NCI-H748 treated with DMSO at 0.1 percent for 48 hours (cell line): ENCODE measurements around the gene HNRNPLL.
"Not testable (repeated sequence)": the region's sequence is repeated elsewhere in the genome, so short reads cannot be mapped to it uniquely, and the experiment has no call there.

Experiments
- DNase-seq: peaks from one replicate; lab custom pipeline; 2025; lab: John Stamatoyannopoulos, UW

The HNRNPLL gene

DNA sequence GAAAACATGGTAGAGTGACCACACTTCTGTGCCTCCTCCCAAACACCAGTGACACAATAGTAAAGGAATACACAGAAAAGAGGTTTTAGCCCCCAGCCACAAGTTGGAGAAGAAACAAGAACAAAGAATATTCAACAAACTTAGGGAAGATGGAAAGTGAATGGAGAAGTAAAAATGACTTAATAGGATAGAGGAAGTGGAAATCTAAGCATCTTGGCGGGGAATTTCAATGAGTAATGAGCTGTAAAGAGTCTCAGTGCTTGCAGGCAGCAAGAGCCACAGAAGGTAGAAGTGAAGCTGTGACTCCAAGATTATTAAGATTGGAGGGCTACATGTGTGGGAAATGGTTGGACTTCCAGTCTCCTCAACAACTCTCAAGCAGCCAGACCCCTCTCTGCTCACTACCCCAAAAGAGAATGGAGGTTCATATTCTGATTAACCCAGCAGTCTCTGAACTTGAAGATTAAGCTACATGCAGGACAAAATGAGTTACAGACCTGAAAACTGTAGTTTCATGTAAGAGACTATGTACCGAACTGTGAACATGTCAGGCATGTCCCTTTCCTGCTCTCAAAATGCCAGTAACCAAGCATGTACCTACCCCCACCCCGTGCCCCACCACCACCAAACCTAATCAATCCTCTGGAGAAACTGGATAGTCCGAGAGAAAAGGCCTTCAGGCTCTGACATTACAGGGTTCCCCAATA lies 16.9 kb upstream of the HNRNPLL start:
- no peak for DNase-seq

DNA sequence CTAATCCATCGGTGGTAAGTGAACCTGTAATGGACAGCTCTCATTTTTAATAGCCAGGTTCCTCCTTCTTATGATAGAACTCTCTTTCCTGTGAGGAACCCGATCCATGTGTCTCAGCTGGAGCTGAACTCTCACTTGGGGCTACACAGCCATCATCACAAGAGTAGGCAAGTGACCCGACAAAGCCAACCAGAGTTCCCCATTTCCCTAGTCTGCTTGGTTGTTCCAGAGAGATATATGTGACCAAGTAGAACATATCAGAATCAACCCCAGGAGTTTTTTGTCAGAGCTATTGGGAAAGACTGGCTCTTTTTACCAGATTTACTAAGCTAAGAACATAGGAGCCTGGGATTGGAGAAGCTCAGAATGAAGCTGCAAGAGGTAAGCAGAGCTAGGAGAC lies 14.6 kb upstream of the HNRNPLL start:
- no peak for DNase-seq

DNA sequence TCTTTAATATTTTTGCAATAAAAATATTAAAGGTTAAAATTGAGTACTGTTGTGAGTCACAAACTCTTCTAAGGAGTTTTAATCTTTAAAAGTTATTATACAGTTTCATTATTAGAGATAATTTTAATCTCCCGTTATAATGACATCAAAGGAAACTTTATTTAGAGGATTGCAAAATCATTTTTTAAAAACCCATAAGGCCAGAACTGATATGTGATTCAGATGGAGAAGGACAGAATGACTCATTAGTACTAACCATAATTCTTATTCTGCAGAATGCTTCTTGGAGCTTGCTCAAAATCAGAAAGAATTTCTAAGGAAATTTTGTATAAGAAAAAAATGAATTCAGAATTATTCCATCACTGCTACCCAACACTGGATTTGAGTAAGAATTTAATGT lies 12.5 kb upstream of the HNRNPLL start:
- no peak for DNase-seq

DNA sequence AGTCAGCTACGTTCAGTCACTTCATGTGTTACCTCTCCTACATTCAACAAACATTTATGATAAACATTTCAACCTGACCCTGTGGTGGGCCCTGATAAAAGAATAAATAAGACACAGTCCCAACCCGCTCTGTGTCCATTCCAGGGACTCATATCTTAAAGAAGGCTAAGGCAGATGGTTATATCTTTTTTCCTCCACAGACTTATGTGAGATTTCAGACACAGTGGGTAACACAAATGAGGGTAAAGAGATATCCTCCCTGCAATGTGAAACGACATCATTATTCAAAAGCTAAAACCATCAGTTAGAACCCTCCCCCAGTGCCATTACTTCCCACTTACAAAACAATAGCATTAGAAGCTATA lies 11.1 kb upstream of the HNRNPLL start:
- no peak for DNase-seq

DNA sequence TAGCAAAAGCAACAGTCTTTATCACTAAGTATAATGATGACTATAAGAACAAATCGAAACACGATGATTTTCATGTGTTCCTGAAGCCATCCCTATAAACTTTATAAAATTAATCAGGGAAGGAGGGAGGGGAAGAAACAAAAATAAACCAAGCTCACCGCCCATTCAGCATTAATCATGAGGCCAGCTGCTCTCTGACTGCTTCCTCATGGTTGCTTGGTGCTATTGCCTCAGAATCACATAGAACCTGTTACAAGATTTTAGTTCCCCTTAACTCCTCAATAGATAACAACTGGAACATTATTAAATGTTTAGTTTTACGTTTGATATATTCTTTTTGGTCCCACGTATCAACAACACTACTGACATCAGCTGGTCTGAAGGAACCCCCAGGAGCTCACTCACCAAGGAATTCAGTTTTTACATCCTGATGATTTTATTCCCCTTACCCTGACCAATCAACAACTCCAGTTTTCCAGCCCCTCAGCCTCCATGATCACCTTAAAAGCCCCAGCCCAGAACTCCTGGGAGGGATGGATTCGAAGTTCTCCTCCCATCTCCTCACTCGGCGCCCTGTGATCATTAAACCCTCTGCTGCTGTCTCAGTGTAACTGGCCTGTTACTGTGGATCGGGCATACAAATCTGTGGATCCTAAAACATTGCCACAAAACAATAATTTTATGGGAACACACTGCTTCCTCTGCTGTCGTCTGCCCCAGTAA lies 10.6 kb upstream of the HNRNPLL start:
- no peak for DNase-seq

DNA sequence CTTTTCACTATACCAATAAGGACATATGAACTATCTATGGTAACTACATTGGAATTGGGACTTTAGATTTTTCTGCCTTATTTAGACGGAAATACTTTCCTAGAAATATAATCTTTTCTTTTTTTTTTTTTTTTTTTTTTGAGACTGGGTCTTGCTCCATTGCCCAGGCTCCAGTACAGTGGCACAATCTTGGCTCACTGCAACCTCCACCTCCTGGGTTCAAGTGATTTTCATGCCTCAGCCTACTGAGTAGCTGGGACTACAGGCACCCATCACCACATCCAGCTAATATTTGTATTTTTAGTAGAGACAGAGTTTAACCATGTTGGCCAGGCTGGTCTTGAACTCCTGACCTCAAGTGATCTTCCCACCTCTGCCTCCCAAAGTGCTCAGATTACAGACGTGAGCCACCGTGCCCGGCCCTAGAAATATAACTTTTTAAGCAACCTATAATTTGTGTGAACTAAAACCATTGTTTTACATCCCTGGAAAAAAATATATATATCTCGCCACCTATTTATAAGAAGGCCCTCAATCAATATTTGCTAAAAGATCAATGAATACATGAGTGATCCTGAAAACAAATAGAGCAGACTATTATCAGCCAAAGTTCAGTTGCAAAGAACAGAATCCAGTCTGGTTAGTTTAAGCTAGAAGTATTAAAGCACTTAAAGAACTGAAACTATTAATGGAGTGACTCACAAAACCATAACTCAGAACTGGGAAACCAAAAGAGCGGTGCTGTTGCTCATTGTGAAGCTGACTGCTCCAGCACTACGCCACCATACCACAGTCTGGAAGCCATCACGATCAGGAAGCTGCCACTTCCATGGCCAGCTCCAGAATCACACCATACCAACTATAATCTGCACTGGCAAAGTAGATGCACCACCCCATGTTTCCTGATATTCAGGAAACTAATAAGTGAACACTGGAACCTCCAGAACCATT lies 8.4 kb upstream of the HNRNPLL start:
- DNase-seq, result no peak

DNA sequence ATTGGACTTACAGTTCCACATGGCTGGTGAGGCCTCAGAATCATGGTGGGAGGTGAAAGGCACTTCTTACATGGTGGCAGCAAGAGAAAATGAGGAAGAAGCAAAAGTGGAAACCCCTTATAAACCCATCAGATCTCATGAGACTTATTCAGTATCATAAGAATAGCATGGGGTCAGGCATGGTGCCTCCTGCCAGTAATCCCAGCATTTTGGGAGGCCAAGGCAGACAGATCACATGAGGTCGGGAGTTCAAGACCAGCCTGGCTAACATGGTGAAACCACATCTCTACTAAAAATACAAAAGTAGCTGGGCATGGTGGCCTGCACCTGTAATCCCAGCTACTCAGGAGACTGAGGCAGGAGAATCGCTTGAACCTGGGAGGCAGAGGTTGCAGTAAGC lies 6.5 kb upstream of the HNRNPLL start:
- DNase-seq, result not testable (repeated sequence)

DNA sequence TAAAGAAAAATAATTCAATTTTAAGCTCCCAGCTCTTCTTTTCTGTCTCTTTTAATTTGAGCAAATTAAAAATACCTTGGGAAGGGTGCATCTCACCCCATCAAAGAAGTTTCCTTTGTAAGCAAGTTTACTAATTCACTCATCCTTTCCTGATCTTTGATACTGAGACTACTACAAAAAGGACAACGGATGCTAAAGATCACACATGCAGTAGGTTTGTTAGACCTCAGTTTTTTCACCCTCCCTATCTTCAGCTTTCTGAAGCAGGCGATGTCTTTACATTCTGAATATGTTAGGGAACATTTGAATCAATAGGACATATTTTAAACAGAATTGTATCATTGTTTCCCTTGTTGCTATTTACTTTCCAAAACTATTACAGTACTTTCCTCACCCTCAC lies 6.0 kb upstream of the HNRNPLL start:
- no peak for DNase-seq

DNA sequence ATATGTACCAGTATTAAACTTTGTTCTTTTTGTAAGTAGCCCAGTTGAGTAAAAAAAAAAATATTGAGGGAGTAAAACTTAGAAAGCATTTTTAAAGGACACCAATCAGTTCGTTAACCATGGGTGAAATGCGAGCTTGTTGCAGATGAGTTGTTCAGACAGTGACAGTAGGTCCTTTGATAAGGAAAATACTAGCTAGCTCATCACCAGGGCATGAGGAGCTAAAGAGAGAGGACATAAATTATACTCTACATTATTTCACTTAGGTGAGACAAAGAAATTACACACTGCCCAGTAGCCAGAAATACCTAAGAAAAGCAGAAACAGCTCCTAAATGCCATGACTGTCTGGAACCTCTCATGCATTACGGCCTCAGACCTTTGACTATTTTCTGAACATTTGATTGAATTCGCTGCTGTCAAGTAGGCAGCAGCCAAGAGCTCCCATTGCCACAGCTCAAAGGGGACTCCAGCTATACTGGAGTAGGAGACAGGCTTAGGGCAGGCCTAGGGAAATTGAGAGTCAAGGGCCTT lies 2.6 kb upstream of the HNRNPLL start:
- no peak for DNase-seq

DNA sequence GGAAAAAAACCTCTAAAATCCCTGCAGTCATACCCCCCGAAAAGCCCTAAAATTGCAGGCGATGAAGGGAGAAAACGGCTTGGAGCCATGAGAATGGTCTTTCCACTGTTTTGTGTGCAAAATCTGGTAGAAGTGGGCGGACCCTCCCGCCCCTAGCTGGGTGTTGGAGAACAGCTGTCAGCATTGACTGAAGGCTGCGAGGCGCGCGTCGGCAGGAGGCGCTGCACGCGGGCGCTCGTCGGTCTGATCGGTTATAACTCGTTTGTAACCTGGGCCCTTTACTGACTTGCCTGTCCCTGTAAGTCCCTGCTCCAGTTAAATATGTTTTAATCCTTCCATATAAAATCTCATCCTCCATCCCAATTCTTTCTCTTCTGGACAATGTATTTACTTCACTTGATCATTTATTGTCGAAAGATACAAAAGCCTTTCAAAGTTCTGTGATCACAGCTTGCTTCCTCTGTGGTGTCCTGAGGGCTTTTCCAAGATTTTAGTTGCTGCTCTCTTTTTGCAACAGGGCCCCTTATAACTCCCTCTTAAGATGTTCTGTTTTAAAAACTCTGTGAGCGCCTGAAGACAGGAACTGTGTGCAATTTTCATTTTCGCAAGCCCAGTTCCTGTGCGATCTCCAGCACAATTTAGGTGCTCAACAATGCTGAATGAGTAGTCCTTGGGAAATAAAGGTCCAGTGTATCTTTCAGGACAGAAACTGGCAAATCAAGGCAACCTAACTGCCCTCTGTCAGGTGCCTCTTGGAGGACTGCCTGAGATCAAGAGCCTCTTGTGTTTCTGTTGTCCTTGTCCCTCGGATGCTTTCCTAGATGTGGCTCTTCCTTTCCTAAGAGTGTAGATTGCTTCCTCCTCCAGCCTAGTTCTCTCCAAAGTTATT lies 918 bp upstream of the HNRNPLL start:
- peak; percentile 16 for DNase-seq

DNA sequence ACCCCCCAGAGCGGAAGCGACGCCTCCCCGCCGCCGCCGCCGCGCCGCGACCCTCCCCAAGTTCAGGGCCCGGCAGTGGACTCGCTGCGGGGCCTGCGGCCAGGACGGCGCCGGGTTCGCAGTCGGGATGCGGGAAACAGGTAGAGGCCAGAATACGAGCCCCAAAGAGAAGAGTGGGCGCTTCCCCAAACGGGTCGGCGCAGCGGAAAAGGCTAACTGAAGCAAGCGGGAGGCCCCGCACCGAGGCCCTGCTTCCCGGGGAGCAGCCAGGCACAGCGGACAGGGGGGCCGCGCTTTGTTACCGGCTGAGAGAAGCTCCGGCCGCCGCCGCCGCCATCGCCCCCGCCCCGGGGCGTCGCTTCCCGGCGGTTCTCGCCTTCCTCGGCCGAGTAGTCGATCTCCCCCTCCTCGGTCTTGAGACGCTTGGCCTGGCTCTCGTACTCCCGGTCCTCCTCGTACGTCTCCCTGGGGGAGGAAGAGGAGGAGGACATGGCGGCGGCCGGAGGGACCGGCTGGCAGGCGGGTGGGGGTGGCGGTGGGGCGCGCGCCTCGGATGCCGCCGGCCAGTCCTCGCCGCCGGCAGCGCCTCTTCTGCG lies 494 bp downstream of the HNRNPLL start:
- DNase-seq, result no peak

DNA sequence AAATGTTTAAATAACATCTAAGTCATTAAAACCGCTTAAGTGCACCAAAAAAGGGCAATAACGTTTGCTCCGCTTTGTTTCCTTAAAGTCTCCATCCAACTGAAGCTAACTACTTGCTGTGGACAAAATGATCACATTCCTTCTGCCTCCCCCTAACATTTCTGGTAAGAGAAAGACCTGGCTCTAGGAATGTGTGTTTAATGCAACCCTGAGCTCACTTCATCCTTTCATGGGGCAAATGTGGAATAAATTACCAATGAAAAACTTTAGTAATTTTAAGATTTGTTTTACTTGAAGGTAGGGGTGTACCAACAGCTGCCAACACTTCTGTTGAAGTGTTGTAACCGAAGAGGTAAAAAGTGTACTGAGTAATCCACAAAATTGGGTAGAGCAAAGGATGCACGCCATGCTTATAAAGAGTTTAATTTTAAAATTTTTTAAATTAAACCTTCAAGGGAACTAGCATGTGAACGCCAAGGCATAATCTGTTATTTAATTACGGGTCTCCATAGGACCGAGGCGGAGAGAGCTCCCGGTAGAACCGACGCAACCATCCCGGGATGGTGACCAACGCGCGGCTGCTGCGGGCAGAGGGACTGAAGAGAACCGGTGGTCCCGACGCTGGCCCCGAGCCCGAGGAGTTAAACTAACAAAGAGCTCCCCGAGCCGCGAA lies 1.1 kb downstream of the HNRNPLL start:
- DNase-seq, result no peak

DNA sequence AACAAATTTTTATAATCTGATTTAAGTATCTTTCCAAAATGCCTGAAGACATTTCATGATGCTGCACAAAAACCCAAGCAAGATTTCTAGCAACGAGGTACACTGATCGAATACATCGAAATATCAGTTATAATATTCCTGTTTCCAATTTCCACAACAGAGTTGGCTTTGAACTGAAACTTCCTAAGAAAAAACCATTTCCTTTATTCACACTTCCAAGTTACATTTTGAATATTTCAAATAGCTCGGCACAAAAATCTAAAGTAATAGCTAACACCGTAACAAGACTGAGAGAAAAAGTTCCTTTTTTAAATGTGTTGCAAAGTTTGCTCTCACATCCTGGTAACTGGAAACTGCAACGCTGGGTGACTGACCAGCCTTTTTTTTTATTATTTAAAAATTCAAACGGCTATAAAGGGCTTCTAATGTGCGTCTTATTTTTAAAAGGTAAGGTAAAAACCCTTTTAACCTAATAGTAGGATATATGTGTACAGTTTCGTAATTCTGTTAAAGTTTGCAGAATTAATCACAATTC lies 1.7 kb downstream of the HNRNPLL start:
- no peak for DNase-seq

DNA sequence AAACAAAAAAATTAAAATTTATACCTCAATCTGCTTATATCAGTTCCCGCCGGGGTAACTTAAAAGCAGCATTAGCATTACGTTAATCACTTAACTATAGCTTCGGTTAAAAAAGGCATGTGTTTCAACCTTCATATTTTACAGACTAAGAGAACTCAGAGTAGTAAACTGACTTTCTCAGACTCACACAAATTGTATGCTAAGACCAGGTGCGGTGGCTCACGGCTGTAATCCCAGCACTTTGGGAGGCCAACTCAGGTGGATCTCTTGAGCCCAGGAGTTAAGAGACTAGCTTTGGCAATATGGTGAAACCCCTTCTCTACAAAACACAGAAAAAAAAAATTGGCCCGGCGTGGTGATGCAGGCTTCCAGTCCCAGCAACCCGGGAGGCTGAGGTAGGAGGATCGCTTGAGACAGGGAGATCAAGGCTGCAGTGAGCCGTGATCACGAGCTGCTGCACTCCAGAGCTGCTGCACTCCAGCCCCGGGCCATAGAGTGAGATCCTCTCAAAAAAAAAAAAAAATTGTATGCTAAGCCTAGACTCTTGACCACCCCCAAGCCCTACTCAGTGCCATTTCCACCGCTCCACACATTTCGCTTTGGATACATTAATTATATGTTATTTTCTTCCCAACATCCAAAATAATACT lies 2.4 kb downstream of the HNRNPLL start:
- DNase-seq, result no peak

DNA sequence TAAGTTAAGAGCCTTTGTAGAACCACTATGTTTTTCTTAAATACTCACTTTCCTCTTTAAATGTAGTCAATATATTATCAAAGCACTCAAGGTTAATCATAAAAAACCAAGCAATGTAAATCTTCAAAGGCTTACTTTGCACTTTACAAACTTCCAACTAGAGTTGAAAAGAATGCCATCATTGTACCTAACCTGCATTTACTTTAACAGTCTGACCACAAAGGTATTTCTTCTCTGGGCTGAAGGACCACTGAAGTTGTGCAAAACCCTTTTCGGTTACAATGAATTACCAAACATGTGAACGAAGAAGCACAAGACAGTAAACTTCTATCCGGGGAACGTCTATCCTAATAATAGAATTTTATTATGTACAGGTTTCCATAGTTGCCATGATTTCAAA lies 3.0 kb downstream of the HNRNPLL start:
- DNase-seq, result no peak

DNA sequence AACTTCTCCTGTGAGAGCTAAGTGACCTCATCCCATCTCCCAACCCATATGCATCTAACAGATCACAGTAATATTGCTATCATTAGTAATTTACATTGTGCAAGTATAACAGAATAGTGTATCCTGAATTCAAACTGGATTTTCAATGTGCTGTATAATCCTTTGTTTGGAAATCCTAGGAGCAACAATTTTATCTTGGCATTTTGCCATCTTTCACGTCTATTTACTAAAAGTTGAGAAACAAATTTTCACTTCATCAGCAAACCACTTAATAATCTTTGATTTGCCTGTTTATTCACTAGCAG lies 3.8 kb downstream of the HNRNPLL start:
- no peak for DNase-seq

DNA sequence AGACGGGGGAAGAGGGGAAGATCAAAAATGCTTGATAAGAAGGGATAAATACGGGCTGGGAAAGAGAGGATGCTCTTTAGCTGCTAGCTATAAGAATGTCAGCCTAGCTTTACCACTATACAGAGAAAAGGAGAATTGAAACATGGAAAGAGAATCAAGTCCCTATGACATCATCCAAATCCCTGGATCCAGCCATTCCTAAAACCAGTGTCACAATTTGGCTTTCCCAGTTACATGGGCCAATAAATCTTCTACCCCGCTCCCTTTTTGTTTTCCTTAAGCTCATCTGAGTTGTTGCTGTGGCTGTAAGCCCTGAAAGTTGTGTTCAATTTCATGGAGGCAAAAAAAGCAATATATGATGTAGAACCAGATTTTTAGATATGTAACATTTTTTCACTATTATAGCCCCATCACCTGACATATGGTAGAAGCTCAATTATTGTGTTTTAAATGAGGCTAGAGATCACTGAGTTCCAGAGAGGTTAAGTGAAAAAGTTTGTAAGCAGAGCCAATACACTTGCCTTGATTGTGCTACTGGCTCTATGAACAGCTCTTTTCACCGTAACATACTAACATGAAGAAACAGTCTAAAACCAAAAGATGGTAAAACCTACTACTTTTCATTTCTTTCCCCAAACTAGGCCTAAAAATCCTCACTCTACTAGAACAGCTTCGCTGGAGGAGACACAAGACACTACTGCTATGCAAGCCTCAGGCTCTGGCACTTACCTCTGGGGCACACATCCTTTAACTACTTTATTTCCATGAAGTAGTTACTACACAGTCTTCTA lies 4.3 kb downstream of the HNRNPLL start:
- DNase-seq, result no peak

DNA sequence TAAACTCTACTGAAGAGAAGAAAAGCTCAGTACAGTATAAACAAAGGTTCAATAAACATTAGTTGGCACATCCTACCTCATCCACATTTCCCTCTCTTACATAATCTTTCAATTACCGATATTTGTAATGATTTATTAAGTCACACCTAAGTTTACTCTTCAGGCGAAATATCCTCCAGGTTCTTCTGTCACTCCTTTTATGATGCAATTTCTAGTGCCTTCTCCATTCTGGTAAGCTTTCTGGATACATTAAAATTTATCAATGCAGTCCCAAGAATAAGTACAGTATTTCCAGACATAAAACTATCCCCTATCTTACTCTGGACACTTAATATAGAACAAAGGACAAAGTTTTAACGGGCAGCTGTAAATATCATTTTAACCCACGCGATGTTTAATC lies 5.6 kb downstream of the HNRNPLL start:
- no peak for DNase-seq

DNA sequence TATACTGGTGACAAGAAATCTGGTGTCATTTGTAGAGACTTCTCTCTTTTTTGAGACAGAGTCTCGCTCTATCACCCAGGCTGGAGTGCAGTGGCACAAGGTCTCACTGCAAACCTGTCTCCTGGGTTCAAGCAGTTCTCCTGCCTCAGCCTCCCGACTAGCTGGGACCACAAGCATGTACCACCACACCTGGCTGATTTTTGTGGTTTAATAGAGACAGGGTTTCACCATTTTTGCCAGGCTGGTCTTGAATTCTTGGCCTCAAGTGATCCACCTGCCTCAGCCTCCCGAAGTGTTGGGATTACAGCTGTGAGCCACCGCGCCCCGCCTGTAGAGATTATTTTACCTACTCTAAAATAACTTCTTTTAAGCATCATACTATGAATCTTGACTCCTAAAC lies 6.5 kb downstream of the HNRNPLL start:
- no peak for DNase-seq
